ENCODE results near the gene AHNAK. TPM values are rescaled to one million over a fixed set of nuclear protein-coding genes. Genes with fewer than 3 reads are reported as not detected.

Gene AHNAK
- total and polyA plus RNA-seq, 9 donors = 203 to 411 (median 316) TPM

DNA sequence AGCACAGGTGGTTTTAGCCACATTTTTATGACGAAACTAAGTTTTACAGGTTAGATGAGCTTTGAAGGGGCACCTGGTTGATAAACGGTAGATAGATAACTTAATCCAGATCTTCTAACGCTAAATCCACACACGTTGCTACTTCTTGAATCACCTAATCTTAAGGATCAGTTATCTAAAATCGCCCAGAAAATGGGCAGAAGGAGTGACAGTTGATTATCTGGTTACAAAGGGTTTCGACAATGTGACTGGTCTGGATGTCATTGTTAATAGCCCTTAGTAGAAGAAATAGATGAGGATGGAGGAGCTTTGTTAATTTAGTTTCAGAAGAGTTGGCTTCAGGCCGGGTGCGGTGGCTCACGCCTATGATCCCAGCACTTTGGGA, 84.1 kb downstream of the AHNAK start:
- Histone ChIP-seq H3K27ac (ENCODE audit: low read length) (no peak overlapping the region), H3K36me3 (ENCODE audit: control insufficient read depth, insufficient read depth, low read length) (no peaks in the 10 kb centered on the region), H3K4me1 (ENCODE audit: control insufficient read depth, insufficient read depth, low read length) (no peaks in the 10 kb centered on the region), H3K27me3 (ENCODE audit: control insufficient read depth, insufficient read depth, low read length) (no peaks in the 10 kb centered on the region), H3K4me3 (ENCODE audit: low read length) (no peak overlapping the region), H3K9me3 (replicated peaks; ENCODE audit: control insufficient read depth, low read depth, low read length) (no peaks in the 10 kb centered on the region)
- WGBS (ENCODE audit: insufficient coverage) = 79% methylated on average over 3 of the region's 9 CpGs
- DNase-seq = no peak

- no peaks in the 10 kb centered on the region for H3K4me1 ChIP-seq (ENCODE audit: control insufficient read depth, insufficient read depth, low read length)
- 46% methylated on average over 5 of the region's 15 CpGs for WGBS (ENCODE audit: insufficient coverage)
- DNase-seq = peak; percentile 47
Measured at GRCh38 chr11:62461740-62462507, 84.7 kb downstream of the AHNAK start.

GRCh38 chr11:62459080-62459479, 87.5 kb downstream of the AHNAK start:
- WGBS (ENCODE audit: insufficient coverage) = no CpG with 5 or more reads among the region's 1 CpG
- Histone ChIP-seq H3K27me3 (ENCODE audit: control insufficient read depth, insufficient read depth, low read length) (no peaks in the 10 kb centered on the region), H3K4me3 (ENCODE audit: low read length) (no peak overlapping the region), H3K9me3 (replicated peaks; ENCODE audit: control insufficient read depth, low read depth, low read length) (peaks cover 2% of the 10 kb centered on the region), H3K4me1 (ENCODE audit: control insufficient read depth, insufficient read depth, low read length) (no peaks in the 10 kb centered on the region), H3K36me3 (ENCODE audit: control insufficient read depth, insufficient read depth, low read length) (no peaks in the 10 kb centered on the region), H3K27ac (ENCODE audit: low read length) (no peak overlapping the region)
- DNase-seq = no peak

More at GRCh38 chr11:62461740-62462507, 84.7 kb downstream of the AHNAK start:
- H3K27me3 ChIP-seq (ENCODE audit: control insufficient read depth, insufficient read depth, low read length) = no peaks in the 10 kb centered on the region
- H3K4me3 ChIP-seq (ENCODE audit: low read length) = no peak overlapping the region
- no peak overlapping the region for H3K27ac ChIP-seq (ENCODE audit: low read length)
- no peaks in the 10 kb centered on the region for H3K9me3 ChIP-seq (replicated peaks; ENCODE audit: control insufficient read depth, low read depth, low read length)
- H3K36me3 ChIP-seq (ENCODE audit: control insufficient read depth, insufficient read depth, low read length) = no peaks in the 10 kb centered on the region

DNA sequence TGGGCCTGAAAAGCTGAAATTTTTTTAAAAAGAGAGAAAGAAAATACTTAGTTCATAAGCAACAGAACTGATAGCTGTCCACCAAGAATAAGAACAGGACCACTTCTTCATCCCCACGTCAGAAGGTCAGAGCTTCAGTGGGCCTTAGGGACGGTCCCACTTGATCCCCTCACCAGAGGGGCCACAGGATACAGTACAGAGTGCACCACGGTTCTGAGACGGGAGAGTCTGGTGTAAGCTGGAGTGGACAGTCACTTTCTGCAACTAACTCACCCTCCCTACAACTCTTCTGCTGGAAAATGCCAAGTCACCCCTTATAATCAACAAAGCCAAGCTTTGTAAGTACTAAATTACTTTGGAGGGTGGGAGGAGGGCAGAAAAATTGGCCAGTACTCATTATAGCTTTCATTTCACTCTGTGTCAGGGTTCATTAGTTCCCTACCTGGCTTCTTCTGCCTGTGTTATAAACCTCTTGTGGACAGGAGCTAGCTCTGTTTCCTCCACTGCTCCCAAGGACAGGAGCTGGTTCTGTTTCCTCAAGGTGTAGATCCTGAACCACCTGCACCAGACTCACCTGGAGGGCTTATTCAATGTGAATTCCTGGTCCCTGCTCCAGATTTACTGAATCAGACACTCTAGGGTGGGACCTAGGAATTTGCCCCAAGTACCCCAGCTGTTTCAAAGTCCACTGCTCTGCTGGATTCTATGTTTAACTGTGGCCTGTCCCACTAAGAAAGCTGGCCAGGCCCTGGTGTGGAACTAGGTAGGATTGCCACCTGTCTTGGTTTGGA, 88.2 kb downstream of the AHNAK start:
- no CpG with 5 or more reads among the region's 4 CpGs for WGBS (ENCODE audit: insufficient coverage)
- H3K9me3 ChIP-seq (replicated peaks; ENCODE audit: control insufficient read depth, low read depth, low read length) = peaks cover 2% of the 10 kb centered on the region
- no peaks in the 10 kb centered on the region for H3K27me3 ChIP-seq (ENCODE audit: control insufficient read depth, insufficient read depth, low read length)
- DNase-seq = no peak
- no peaks in the 10 kb centered on the region for H3K36me3 ChIP-seq (ENCODE audit: control insufficient read depth, insufficient read depth, low read length)
- no peak overlapping the region for H3K27ac ChIP-seq (ENCODE audit: low read length)
- H3K4me3 ChIP-seq (ENCODE audit: low read length) = no peak overlapping the region
- no peaks in the 10 kb centered on the region for H3K4me1 ChIP-seq (ENCODE audit: control insufficient read depth, insufficient read depth, low read length)

DNA sequence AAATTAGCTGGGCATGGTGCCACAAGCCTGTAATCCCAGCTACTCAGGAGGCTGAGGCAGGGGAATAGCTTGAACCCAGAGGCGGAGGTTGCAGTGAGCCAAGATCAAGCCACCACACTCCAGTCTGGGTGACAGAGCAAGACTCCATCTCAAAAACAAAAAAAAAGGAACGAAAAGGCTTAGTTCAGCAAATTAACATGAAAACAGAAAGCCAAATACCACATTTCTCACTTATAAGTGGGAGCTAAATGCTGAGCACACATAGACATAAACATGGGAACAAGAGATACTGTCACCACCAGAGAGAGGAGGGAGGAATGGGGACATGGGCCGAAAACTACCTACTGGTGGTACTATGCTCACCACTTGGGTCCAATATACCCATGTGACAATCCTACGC, 89.1 kb downstream of the AHNAK start:
- WGBS (ENCODE audit: insufficient coverage) = no CpG with 5 or more reads among the region's 4 CpGs
- Histone ChIP-seq H3K4me3 (ENCODE audit: low read length) (no peak overlapping the region), H3K36me3 (ENCODE audit: control insufficient read depth, insufficient read depth, low read length) (no peaks in the 10 kb centered on the region)

DNA sequence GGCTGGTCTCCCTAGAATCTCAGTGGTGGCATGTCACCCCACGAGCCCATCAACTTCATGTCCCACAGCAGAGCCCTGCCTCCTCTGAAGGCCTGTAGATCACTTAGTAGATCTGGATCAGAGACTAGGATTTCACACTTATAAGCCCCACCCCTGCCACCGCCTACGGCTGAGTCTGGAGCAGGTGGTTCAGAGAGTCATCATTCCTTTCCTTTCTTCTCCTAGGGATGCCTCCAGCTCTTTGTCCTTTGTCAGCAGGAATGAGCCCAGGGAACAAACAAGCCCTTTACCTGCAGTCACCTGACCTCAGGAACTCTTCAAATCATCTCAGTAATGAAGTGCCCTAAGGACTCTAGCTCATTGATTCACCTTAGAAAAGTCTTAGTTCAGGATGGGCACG, 90.0 kb downstream of the AHNAK start:
- Histone ChIP-seq H3K4me1 (ENCODE audit: control insufficient read depth, insufficient read depth, low read length) (no peaks in the 10 kb centered on the region), H3K27ac (ENCODE audit: low read length) (no peak overlapping the region), H3K9me3 (replicated peaks; ENCODE audit: control insufficient read depth, low read depth, low read length) (peaks cover 2% of the 10 kb centered on the region), H3K4me3 (ENCODE audit: low read length) (no peak overlapping the region), H3K27me3 (ENCODE audit: control insufficient read depth, insufficient read depth, low read length) (no peaks in the 10 kb centered on the region), H3K36me3 (ENCODE audit: control insufficient read depth, insufficient read depth, low read length) (no peaks in the 10 kb centered on the region)
- no peak for DNase-seq
- 91% methylated on average over 3 of the region's 4 CpGs for WGBS (ENCODE audit: insufficient coverage)

More for the DNA sequence above, 89.1 kb downstream of the AHNAK start:
- Histone ChIP-seq H3K27me3 (ENCODE audit: control insufficient read depth, insufficient read depth, low read length) (no peaks in the 10 kb centered on the region), H3K9me3 (replicated peaks; ENCODE audit: control insufficient read depth, low read depth, low read length) (peaks cover 2% of the 10 kb centered on the region), H3K27ac (ENCODE audit: low read length) (no peak overlapping the region), H3K4me1 (ENCODE audit: control insufficient read depth, insufficient read depth, low read length) (no peaks in the 10 kb centered on the region)
- DNase-seq = no peak

DNA sequence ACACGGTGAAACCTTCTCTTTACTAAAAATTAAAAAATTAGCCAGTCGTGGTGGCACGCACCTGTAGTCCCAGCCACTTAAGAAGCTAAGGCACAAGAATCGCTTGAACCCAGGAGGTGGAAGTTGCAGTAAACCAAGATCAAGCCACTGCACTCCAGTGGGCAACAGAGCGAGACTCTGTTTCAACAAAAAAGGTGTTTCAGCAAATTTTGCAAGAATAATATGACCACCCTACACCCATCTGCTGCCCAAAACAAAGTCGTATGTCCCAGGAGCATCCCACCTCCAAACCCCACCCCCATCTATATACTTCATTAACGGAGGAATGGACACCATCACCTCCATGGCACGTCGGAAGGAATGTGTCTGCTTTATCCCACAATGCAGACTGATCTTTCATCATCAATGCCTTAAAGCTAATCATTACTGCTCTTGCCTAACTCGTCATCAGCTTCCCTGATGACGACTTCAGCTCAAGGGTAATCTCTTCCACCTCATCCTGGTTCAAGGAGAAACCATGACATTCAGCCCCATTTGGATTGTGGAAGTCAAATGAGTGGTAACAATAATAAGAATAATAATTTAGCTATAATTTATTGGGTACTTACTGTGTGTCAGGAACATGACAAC, 93.7 kb downstream of the AHNAK start:
- Histone ChIP-seq H3K9me3 (replicated peaks; ENCODE audit: control insufficient read depth, low read depth, low read length) (peaks cover 2% of the 10 kb centered on the region), H3K27me3 (ENCODE audit: control insufficient read depth, insufficient read depth, low read length) (no peaks in the 10 kb centered on the region), H3K36me3 (ENCODE audit: control insufficient read depth, insufficient read depth, low read length) (no peaks in the 10 kb centered on the region), H3K4me1 (ENCODE audit: control insufficient read depth, insufficient read depth, low read length) (no peaks in the 10 kb centered on the region), H3K4me3 (ENCODE audit: low read length) (no peak overlapping the region), H3K27ac (ENCODE audit: low read length) (no peak overlapping the region)
- 90% methylated on average over 9 of the region's 11 CpGs for WGBS (ENCODE audit: insufficient coverage)
- no peak for DNase-seq

DNA sequence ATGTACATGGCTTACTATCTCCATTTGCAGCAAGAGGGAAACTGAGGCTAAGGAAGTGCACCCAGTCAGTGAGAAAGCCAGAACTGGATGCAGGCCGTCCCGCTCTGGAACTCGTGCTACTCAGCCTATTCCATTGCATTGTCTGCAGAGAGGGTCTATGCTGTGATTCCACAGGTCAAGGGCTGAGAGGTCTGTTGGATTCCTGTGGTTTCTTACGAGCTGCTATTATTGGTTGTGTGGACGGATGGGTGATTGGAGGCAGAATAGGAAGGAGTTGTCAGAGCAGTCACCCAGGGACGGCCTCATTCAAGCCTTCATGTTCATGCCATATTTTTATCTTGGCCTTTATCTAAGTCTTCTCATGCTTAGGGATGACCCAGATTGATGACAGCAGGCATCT, 94.3 kb downstream of the AHNAK start:
- Histone ChIP-seq H3K9me3 (replicated peaks; ENCODE audit: control insufficient read depth, low read depth, low read length) (peaks cover 2% of the 10 kb centered on the region), H3K27ac (ENCODE audit: low read length) (no peak overlapping the region), H3K36me3 (ENCODE audit: control insufficient read depth, insufficient read depth, low read length) (no peaks in the 10 kb centered on the region), H3K4me3 (ENCODE audit: low read length) (no peak overlapping the region), H3K4me1 (ENCODE audit: control insufficient read depth, insufficient read depth, low read length) (no peaks in the 10 kb centered on the region), H3K27me3 (ENCODE audit: control insufficient read depth, insufficient read depth, low read length) (no peaks in the 10 kb centered on the region)
- 75% methylated on average over 3 of the region's 6 CpGs for WGBS (ENCODE audit: insufficient coverage)
- no peak for DNase-seq

GRCh38 chr11:62451241-62451621, 95.4 kb downstream of the AHNAK start:
- WGBS (ENCODE audit: insufficient coverage) = 93% methylated on average over 2 of the region's 8 CpGs
- Histone ChIP-seq H3K27ac (ENCODE audit: low read length) (no peak overlapping the region), H3K4me1 (ENCODE audit: control insufficient read depth, insufficient read depth, low read length) (peaks cover under 1% of the 10 kb centered on the region), H3K9me3 (replicated peaks; ENCODE audit: control insufficient read depth, low read depth, low read length) (peaks cover 2% of the 10 kb centered on the region), H3K27me3 (ENCODE audit: control insufficient read depth, insufficient read depth, low read length) (no peaks in the 10 kb centered on the region), H3K4me3 (ENCODE audit: low read length) (no peak overlapping the region), H3K36me3 (ENCODE audit: control insufficient read depth, insufficient read depth, low read length) (no peaks in the 10 kb centered on the region)
- no peak for DNase-seq

- Histone ChIP-seq H3K36me3 (ENCODE audit: control insufficient read depth, insufficient read depth, low read length) (no peaks in the 10 kb centered on the region), H3K27ac (ENCODE audit: low read length) (no peak overlapping the region), H3K9me3 (replicated peaks; ENCODE audit: control insufficient read depth, low read depth, low read length) (no peaks in the 10 kb centered on the region), H3K4me1 (ENCODE audit: control insufficient read depth, insufficient read depth, low read length) (peaks cover 6% of the 10 kb centered on the region), H3K27me3 (ENCODE audit: control insufficient read depth, insufficient read depth, low read length) (no peaks in the 10 kb centered on the region), H3K4me3 (ENCODE audit: low read length) (no peak overlapping the region)
- whole genome bisulfite sequencing (ENCODE audit: insufficient coverage) = 92% methylated on average over 14 of the region's 15 CpGs
- DNase-seq = no peak
Measured at GRCh38 chr11:62450543-62451240, 95.9 kb downstream of the AHNAK start.
